OCI-LY7 (cell line): ENCODE measurements around the gene ANKRD13D. TPM values are rescaled to one million over a fixed set of nuclear protein-coding genes. Genes with fewer than 3 reads are reported as not detected.

Experiments used
- BruUV-seq: library from RNA; stranded (reverse); fragments of 400-500 nt; replicated peaks from 2 replicates; lab custom pipeline; 2021; lab: Mats Ljungman, UMichigan
- CTCF ChIA-PET: fragments of 300-600 bp; sonication (Branson Sonifier 250); formaldehyde crosslinking; loops from one replicate; lab custom pipeline; 2022; ENCODE audit warnings: antibody characterized with exemption; ENCODE audit not compliant: unreplicated experiment; lab: Charles Lee
- POLR2A ChIA-PET: fragments of 300-600 bp; sonication (Branson Sonifier 250); formaldehyde crosslinking; loops from one replicate; lab custom pipeline; 2022; ENCODE audit warnings: antibody characterized with exemption; lab: Charles Lee
- DNase-seq: peaks from one replicate; pipeline ENCODE4 v3.0.0-alpha.2; 2015; ENCODE audit warnings: low spot score
- H2AFZ ChIP-seq: fragments of 200-600 bp; sonication (generic), shearing (Covaris generic); 2 replicates; pipeline ENCODE4 v1.6.1; 2014; ENCODE audit warnings: mild to moderate bottlenecking, antibody characterized with exemption, low read length, moderate library complexity
- H3K27ac ChIP-seq: fragments of 200-600 bp; sonication (generic); 2 replicates; pipeline ENCODE4 v1.5.1; 2014; ENCODE audit warnings: mixed run types, low read depth, mild to moderate bottlenecking, moderate library complexity, low read length, inconsistent platforms; ENCODE audit not compliant: poor library complexity, severe bottlenecking
- H3K36me3 ChIP-seq: fragments of 200-600 bp; sonication (generic); 2 replicates; pipeline ENCODE4 v1.6.1; 2014; ENCODE audit warnings: mild to moderate bottlenecking, antibody characterized with exemption, low read length, moderate library complexity, mixed read lengths; ENCODE audit not compliant: insufficient read depth
- H3K4me1 ChIP-seq: fragments of 200-600 bp; sonication (generic); 2 replicates; pipeline ENCODE4 v1.5.1; 2014; ENCODE audit warnings: mild to moderate bottlenecking, low read length; ENCODE audit not compliant: insufficient read depth, poor library complexity, severe bottlenecking
- H3K4me2 ChIP-seq: fragments of 200-600 bp; sonication (generic); 2 replicates; pipeline ENCODE4 v1.6.1; 2014; ENCODE audit warnings: mild to moderate bottlenecking, low read length
- H3K4me3 ChIP-seq: fragments of 200-600 bp; sonication (generic); 2 replicates; pipeline ENCODE4 v1.5.1; 2014; ENCODE audit warnings: mild to moderate bottlenecking, low read depth, low read length; ENCODE audit not compliant: poor library complexity, severe bottlenecking
- H3K79me2 ChIP-seq: fragments of 200-600 bp; sonication (generic); 2 replicates; pipeline ENCODE4 v1.6.1; 2016; ENCODE audit warnings: low read depth, mild to moderate bottlenecking, low read length, moderate library complexity, mixed read lengths; ENCODE audit not compliant: insufficient read depth
- H3K9me2 ChIP-seq: fragments of 200-600 bp; sonication (generic); 2 replicates; pipeline ENCODE4 v1.6.1; 2016; ENCODE audit warnings: mild to moderate bottlenecking, low read length, mixed read lengths; ENCODE audit not compliant: insufficient read depth
- H3K9me3 ChIP-seq: fragments of 200-600 bp; sonication (generic); 2 replicates; pipeline ENCODE4 v1.6.1; 2014; ENCODE audit warnings: mild to moderate bottlenecking, mixed run types, low read length, mixed read lengths
- H4K20me1 ChIP-seq: fragments of 200-600 bp; sonication (generic); 2 replicates; pipeline ENCODE4 v1.6.1; 2014; ENCODE audit warnings: mild to moderate bottlenecking, antibody characterized with exemption, low read length, moderate library complexity, mixed read lengths; ENCODE audit not compliant: insufficient read depth
- CTCF ChIP-seq: fragments of 200-600 bp; sonication (generic); conservative IDR thresholded peaks from 2 replicates; pipeline ENCODE4 v1.5.1; 2014; ENCODE audit warnings: mild to moderate bottlenecking, antibody characterized with exemption, low read length, moderate library complexity, mixed read lengths
- EZH2phosphoT487 ChIP-seq: fragments of 200-600 bp; sonication (generic); IDR thresholded peaks from 2 replicates; pipeline ENCODE4 v1.6.1; 2018; ENCODE audit warnings: low read depth, borderline replicate concordance, mild to moderate bottlenecking, mixed run types, antibody characterized with exemption, low read length, moderate library complexity, mixed read lengths
- intact Hi-C: fragments of 100-400 bp; cut with micrococcal nuclease; formaldehyde crosslinking; loops from one replicate; pipeline ENCODE4 v1.10.0; 2022; ENCODE audit not compliant: unreplicated experiment
- total RNA-seq, 2 experiments: library from RNA; depleted of rRNA in 1 of 2; stranded (reverse); fragments of >200 nt in 1 of 2; shearing (Covaris generic) in 1 of 2; gene quantifications; 2 replicates each; pipeline ENCODE4 v1.2.3, GENCODE V29; 2014 to 2022

Gene ANKRD13D
- total RNA-seq, 2 experiments from 2014 or later = 119 to 136 TPM

GRCh38 chr11:67288198-67288451, 978 bp upstream of the ANKRD13D start:
- H3K79me2 ChIP-seq = peaks cover 15% of the 10 kb centered on the region; the same call in 1 of the 2 replicates
- BruUV-seq = no TSS peak
- peak overlapping the region; percentile 94 for H3K27ac ChIP-seq
- peak overlapping the region; percentile 68 for H3K4me3 ChIP-seq
- no peaks in the 10 kb centered on the region for H4K20me1 ChIP-seq
- no peak for TF ChIP-seq EZH2phosphoT487
- no peak for TF ChIP-seq CTCF
- peaks cover 46% of the 10 kb centered on the region for H3K4me1 ChIP-seq
- H3K9me2 ChIP-seq = no peaks in the 10 kb centered on the region
- POLR2A ChIA-PET = interaction anchor here (0.7 to 1.8 kb wide), 4 partner anchors 8 to 22 kb away, joined by 3 to 6 read pairs (median 4); partner anchors contain the start of gene GRK2
- H3K36me3 ChIP-seq = peaks cover 84% of the 10 kb centered on the region
- H3K4me2 ChIP-seq = peak overlapping the region; percentile 70
- no peak for DNase-seq
- intact Hi-C loops = loop anchor here (1.0 kb wide), 3 partner anchors 11 to 29 kb away; no protein-coding TSS in a partner anchor
- H2AFZ ChIP-seq = no peak overlapping the region
- no peaks in the 10 kb centered on the region for H3K9me3 ChIP-seq
- CTCF ChIA-PET = interaction anchor here (0.7 kb wide), 1 partner anchor 11 kb away, joined by 3 read pairs; no protein-coding TSS in a partner anchor

- peak overlapping the region; percentile 68 for H3K4me3 ChIP-seq
- H3K36me3 ChIP-seq = peaks cover 83% of the 10 kb centered on the region
- intact Hi-C loops = loop anchor here (1.0 kb wide), 4 partner anchors 11 to 94 kb away; no protein-coding TSS in a partner anchor
Observed at GRCh38 chr11:67288452-67289225, 464 bp upstream of the ANKRD13D start.

More at GRCh38 chr11:67288452-67289225, 464 bp upstream of the ANKRD13D start:
- H3K9me3 ChIP-seq = peaks cover under 1% of the 10 kb centered on the region; the same call in 1 of the 2 replicates
- H3K27ac ChIP-seq = peak overlapping the region; percentile 94
- ChIA-PET POLR2A (interaction anchor here (0.7 to 1.8 kb wide), 4 partner anchors 9 to 22 kb away, joined by 3 to 6 read pairs (median 4); partner anchors contain the start of gene GRK2), CTCF (interaction anchor here (0.7 kb wide), 1 partner anchor 11 kb away, joined by 3 read pairs; no protein-coding TSS in a partner anchor)
- DNase-seq = peak; percentile 94
- H3K4me2 ChIP-seq = peak overlapping the region; percentile 70
- no peak overlapping the region for H2AFZ ChIP-seq
- no peaks in the 10 kb centered on the region for H4K20me1 ChIP-seq
- TF ChIP-seq CTCF = peak; percentile 67
- no peak for TF ChIP-seq EZH2phosphoT487
- H3K4me1 ChIP-seq = peaks cover 47% of the 10 kb centered on the region
- H3K9me2 ChIP-seq = no peaks in the 10 kb centered on the region
- no TSS peak for BruUV-seq
- H3K79me2 ChIP-seq = peaks cover 15% of the 10 kb centered on the region; the same call in 1 of the 2 replicates
